ENCODE measurements around the gene TET3. TPM values are rescaled to one million over a fixed set of nuclear protein-coding genes. Genes with fewer than 3 reads are reported as not detected.

Gene TET3
- total and polyA plus RNA-seq, 3 donors from 2014 or later = 4.3 to 12.2 (median 9.7) TPM

GRCh38 chr2:73982140-73982617, 2.5 kb upstream of the TET3 start:
- Histone ChIP-seq H3K9me3 (no peaks in the 10 kb centered on the region), H3K4me1 (peaks cover 21% of the 10 kb centered on the region), H3K27ac (no peak overlapping the region), H3K4me3 (no peak overlapping the region), H3K36me3 (ENCODE audit: low read depth, missing control alignments) (no peaks in the 10 kb centered on the region), H3K27me3 (no peaks in the 10 kb centered on the region)
- TF ChIP-seq CTCF (IDR thresholded peaks at IDR 0.05) (no peak), POLR2A (IDR thresholded peaks at IDR 0.05) (no peak)
- WGBS, 2 donors = 54 to 64% methylated on average over 7 of the region's 7 CpGs
- no peak for DNase-seq
- intact Hi-C loops (cut with DNase I; ENCODE audit: low total_unique reads) = no loop called here

- H3K4me3 ChIP-seq = peak overlapping the region; percentile 51 to 61
- H3K9me3 ChIP-seq = no peaks in the 10 kb centered on the region
- H3K27me3 ChIP-seq = no peaks in the 10 kb centered on the region
- 16 to 19% methylated on average over 31 to 35 of the region's 35 CpGs for WGBS, 2 donors
- H3K4me1 ChIP-seq = peaks cover 21% of the 10 kb centered on the region
- intact Hi-C loops (cut with DNase I; ENCODE audit: low total_unique reads) = no loop called here
- TF ChIP-seq POLR2A (IDR thresholded peaks at IDR 0.05) (no peak), CTCF (IDR thresholded peaks at IDR 0.05) (no peak)
- no peak overlapping the region for H3K27ac ChIP-seq
- DNase-seq = no peak
- H3K36me3 ChIP-seq (ENCODE audit: low read depth, missing control alignments) = no peaks in the 10 kb centered on the region
Measured at GRCh38 chr2:73983322-73984202, 1.1 kb upstream of the TET3 start.

GRCh38 chr2:73984922-73985307, 205 bp downstream of the TET3 start:
- intact Hi-C loops (cut with DNase I; ENCODE audit: low total_unique reads) = no loop called here
- no peaks in the 10 kb centered on the region for H3K27me3 ChIP-seq
- H3K36me3 ChIP-seq (ENCODE audit: low read depth, missing control alignments) = no peaks in the 10 kb centered on the region
- peaks cover 21% of the 10 kb centered on the region for H3K4me1 ChIP-seq
- peak overlapping the region in 1 of 2 donors; percentile 51 for H3K4me3 ChIP-seq
- 2% methylated on average over 12 of the region's 58 CpGs; no CpG with 5 or more reads in 1 of the 2 donors for WGBS, 2 donors
- TF ChIP-seq POLR2A (IDR thresholded peaks at IDR 0.05) = no peak
- no peak for TF ChIP-seq CTCF (IDR thresholded peaks at IDR 0.05)
- DNase-seq = no peak
- H3K27ac ChIP-seq = peak overlapping the region in 1 of 2 donors; percentile 47
- no peaks in the 10 kb centered on the region for H3K9me3 ChIP-seq

- 11 to 13% methylated on average over 15 to 23 of the region's 66 CpGs for WGBS, 2 donors
- intact Hi-C loops (cut with DNase I; ENCODE audit: low total_unique reads) = no loop called here
Measured at GRCh38 chr2:73985308-73986084, 786 bp downstream of the TET3 start.

More at GRCh38 chr2:73985308-73986084, 786 bp downstream of the TET3 start:
- Histone ChIP-seq H3K9me3 (no peaks in the 10 kb centered on the region), H3K27ac (peak overlapping the region in 1 of 2 donors; percentile 57), H3K27me3 (no peaks in the 10 kb centered on the region), H3K36me3 (ENCODE audit: low read depth, missing control alignments) (no peaks in the 10 kb centered on the region), H3K4me3 (peak overlapping the region; percentile 51 to 59), H3K4me1 (peaks cover 19% of the 10 kb centered on the region)
- TF ChIP-seq CTCF (IDR thresholded peaks at IDR 0.05) (no peak), POLR2A (IDR thresholded peaks at IDR 0.05) (no peak)
- no peak for DNase-seq

Measured in testis (tissue), 3 donors.